Gastroesophageal sphincter (tissue), 4 donors: Measurements from ENCODE around the gene MSLN. TPM values are rescaled to one million over a fixed set of nuclear protein-coding genes. Genes with fewer than 3 reads are reported as not detected.

Experiments used
- ATAC-seq: fragments of 150-250 bp; one replicate; pipeline ENCODE4 v1.9.1; 2016; ENCODE audit warnings: mild to moderate bottlenecking, moderate library complexity
- H3K27ac ChIP-seq, 4 donors: fragments of 200-600 bp; sonication (generic) in 3 of 4; 1 replicate in 3 of 4; 2 replicates in 1 of 4; pipeline ENCODE4 v1.5.1; 2016 to 2019
- H3K27me3 ChIP-seq: fragments of 200-600 bp; sonication (generic); one replicate; pipeline ENCODE4 v1.5.1; 2019
- H3K36me3 ChIP-seq, 2 donors: fragments of 200-600 bp; sonication (generic); one replicate each; pipeline ENCODE4 v1.5.1; 2019; ENCODE audit warnings: control low read depth in 1 of 2
- H3K4me1 ChIP-seq, 3 donors: fragments of 200-600 bp; sonication (generic); 1 replicate in 2 of 3; 2 replicates in 1 of 3; pipeline ENCODE4 v1.5.1; 2016 to 2019; ENCODE audit warnings: control low read depth in 2 of 3
- H3K4me3 ChIP-seq, 2 donors: fragments of 200-600 bp; sonication (generic); one replicate each; pipeline ENCODE4 v1.5.1; 2019; ENCODE audit warnings: mild to moderate bottlenecking in 1 of 2, moderate library complexity in 1 of 2
- H3K9me3 ChIP-seq, 3 donors: fragments of 200-600 bp; sonication (generic); one replicate each; pipeline ENCODE4 v1.5.1; 2017 to 2019; ENCODE audit warnings: control low read depth in 2 of 3
- CTCF ChIP-seq, 4 experiments: fragments of 200-600 bp in 2 of 4; fragments of 450-650 bp in 2 of 4; sonication (generic) in 1 of 4; IDR thresholded peaks; one replicate each; pipeline ENCODE4 v1.5.1; 2017 to 2019; ENCODE audit warnings: antibody characterized with exemption in 4 of 4, mild to moderate bottlenecking in 2 of 4, moderate library complexity in 2 of 4
- EP300 ChIP-seq: sonication (generic); formaldehyde crosslinking; IDR thresholded peaks from one replicate; pipeline ENCODE4 v1.6.1; 2017; ENCODE audit warnings: antibody characterized with exemption, mild to moderate bottlenecking
- POLR2A ChIP-seq, 2 donors: fragments of 450-650 bp; IDR thresholded peaks; one replicate each; pipeline ENCODE4 v1.6.1; 2017; ENCODE audit warnings: antibody characterized with exemption in 2 of 2, mild to moderate bottlenecking in 2 of 2, moderate library complexity in 1 of 2
- POLR2AphosphoS5 ChIP-seq: sonication (generic); formaldehyde crosslinking; IDR thresholded peaks from one replicate; pipeline ENCODE4 v1.6.1; 2017; ENCODE audit warnings: antibody characterized with exemption
- WGBS, 2 donors: methylation state at CpG; one replicate each; pipeline ENCODE4 v1.1.5; 2018; ENCODE audit warnings: low coverage in 1 of 2; 5-methylcytosine and 5-hydroxymethylcytosine counted together
- total RNA-seq, 4 donors: library from RNA; depleted of rRNA; stranded (reverse); fragments of >200 nt; gene quantifications; one replicate each; pipeline ENCODE4 v1.1.0, GENCODE V29; 2016

MSLN gene
- total RNA-seq, 4 donors from 2014 or later: 0.73 to 7.2 TPM; not detected in 2

GRCh38 chr16:719815-720446 lies 40.6 kb upstream of the MSLN start:
- H3K36me3 ChIP-seq: peaks cover 0 to 15% of the 10 kb centered on the region in 2 donors
- ATAC-seq: no peak
- H3K4me1 ChIP-seq: peaks cover 0 to 61% (median 27%) of the 10 kb centered on the region in 3 donors
- H3K27me3 ChIP-seq: peaks cover 9% of the 10 kb centered on the region
- H3K27ac ChIP-seq: peak overlapping the region in 3 of 4 donors; percentile 88 to 89 (median 89)
- no peaks in the 10 kb centered on the region for H3K9me3 ChIP-seq
- no peak for TF ChIP-seq EP300
- no peak for TF ChIP-seq POLR2A (IDR thresholded peaks at IDR 0.05)
- TF ChIP-seq CTCF (IDR thresholded peaks at IDR 0.05): no peak
- no peak for TF ChIP-seq POLR2AphosphoS5
- peak overlapping the region; percentile 48 to 82 for H3K4me3 ChIP-seq
- 28% methylated on average over 4 of the region's 16 CpGs; no CpG with 5 or more reads in 1 of the 2 donors for WGBS, 2 donors

GRCh38 chr16:720447-720989 lies 40.0 kb upstream of the MSLN start:
- TF ChIP-seq POLR2A (IDR thresholded peaks at IDR 0.05) (no peak), EP300 (no peak), CTCF (IDR thresholded peaks at IDR 0.05) (no peak), POLR2AphosphoS5 (no peak)
- H3K4me1 ChIP-seq: peaks cover 0 to 56% (median 27%) of the 10 kb centered on the region in 3 donors
- ATAC-seq: peak; percentile 11

GRCh38 chr16:720990-721764 lies 39.4 kb upstream of the MSLN start, which contains the start of gene ANTKMT:
TSS of gene ANTKMT (plus strand) at chr16:721146. CDS start at chr16:721275, 129 bp downstream.
- peak within 1 kb of the TSS; percentile 48 to 82 for H3K4me3 ChIP-seq
- no CpG with 5 or more reads among the region's 106 CpGs for WGBS, 2 donors
- peaks cover 0 to 55% (median 22%) of the 10 kb centered on the region in 3 donors for H3K4me1 ChIP-seq

More at GRCh38 chr16:720447-720989, 40.0 kb upstream of the MSLN start:
- Histone ChIP-seq H3K9me3 (no peaks in the 10 kb centered on the region), H3K36me3 (peaks cover 0 to 15% of the 10 kb centered on the region in 2 donors), H3K27ac (peak overlapping the region; percentile 41 to 89 (median 88)), H3K27me3 (peaks cover 15% of the 10 kb centered on the region), H3K4me3 (peak overlapping the region; percentile 48 to 82)
- WGBS, 2 donors: 0% methylated on average over 1 of the region's 38 CpGs; no CpG with 5 or more reads in 1 of the 2 donors

More at GRCh38 chr16:720990-721764, 39.4 kb upstream of the MSLN start, which contains the start of gene ANTKMT:
- no peaks in the 10 kb centered on the region for H3K9me3 ChIP-seq
- TF ChIP-seq POLR2AphosphoS5 (peak; percentile 53), POLR2A (IDR thresholded peaks at IDR 0.05) (peak; percentile 84 to 88), EP300 (no peak), CTCF (IDR thresholded peaks at IDR 0.05) (peak in 3 of 4 experiments; percentile 40 to 48 (median 46))
- peaks cover 0 to 15% of the 10 kb centered on the region in 2 donors for H3K36me3 ChIP-seq
- peaks cover 22% of the 10 kb centered on the region for H3K27me3 ChIP-seq
- peak within 1 kb of the TSS; percentile 41 to 89 (median 88) for H3K27ac ChIP-seq
- peak; percentile 88 for ATAC-seq
